PFSK-1 (cell line): ENCODE results near the gene RBM7.

Experiments used
- FOXP2 ChIP-seq: optimal IDR thresholded peaks from 2 replicates; pipeline ENCODE3; 2011; ENCODE audit warnings: borderline replicate concordance, control low read depth, inconsistent platforms; ENCODE audit not compliant: insufficient read depth; ENCODE audit errors: extremely low read length, extremely low read depth
- POLR2AphosphoS5 ChIP-seq: IDR thresholded peaks from 2 replicates; pipeline ENCODE4 v1.6.1; 2012; ENCODE audit warnings: low read depth, mild to moderate bottlenecking, control low read depth, low read length, moderate library complexity
- SIN3A ChIP-seq: IDR thresholded peaks from 2 replicates; pipeline ENCODE4 v1.6.1; 2012; ENCODE audit warnings: mild to moderate bottlenecking, low read length, moderate library complexity, borderline replicate concordance; ENCODE audit not compliant: insufficient read depth
- TAF1 ChIP-seq: IDR thresholded peaks from 2 replicates; pipeline ENCODE4 v1.6.1; 2012; ENCODE audit warnings: low read length, control low read depth, borderline replicate concordance; ENCODE audit not compliant: insufficient read depth
- TF ChIP-seq, protein P1 (sequence below), 2 experiments: IDR thresholded peaks; 2 replicates each; pipeline versions ENCODE4 v1.6.1 to v1.8.0; 2011 to 2012; ENCODE audit warnings: low read depth in 2 of 2, low read length in 2 of 2, control low read depth in 1 of 2, inconsistent platforms in 1 of 2, mild to moderate bottlenecking in 1 of 2, moderate library complexity in 1 of 2; ENCODE audit not compliant: insufficient read depth in 1 of 2

Gene RBM7

DNA sequence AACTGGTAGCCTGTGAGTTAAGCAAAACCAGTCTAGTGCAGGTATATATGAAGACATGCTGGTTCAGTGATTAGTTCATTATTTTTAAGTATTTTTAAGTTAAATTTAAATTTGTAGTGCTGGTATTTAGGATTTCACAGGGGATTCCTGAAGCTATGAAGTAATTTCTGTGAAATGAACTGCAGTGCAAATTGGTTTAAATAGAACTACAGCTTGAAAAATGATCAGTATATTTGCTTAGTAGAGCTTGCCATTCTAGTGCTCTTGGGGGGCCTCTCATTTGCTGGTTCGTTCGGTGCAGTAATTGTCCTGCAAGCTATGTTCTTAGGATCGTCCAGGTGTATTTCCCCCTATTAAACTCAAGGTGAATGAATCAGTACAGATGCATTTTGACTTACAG is 51.9 kb downstream of the RBM7 start:
- TF ChIP-seq SIN3A, result no peak
- TF ChIP-seq TAF1, result no peak
- TF ChIP-seq, protein P1, sequence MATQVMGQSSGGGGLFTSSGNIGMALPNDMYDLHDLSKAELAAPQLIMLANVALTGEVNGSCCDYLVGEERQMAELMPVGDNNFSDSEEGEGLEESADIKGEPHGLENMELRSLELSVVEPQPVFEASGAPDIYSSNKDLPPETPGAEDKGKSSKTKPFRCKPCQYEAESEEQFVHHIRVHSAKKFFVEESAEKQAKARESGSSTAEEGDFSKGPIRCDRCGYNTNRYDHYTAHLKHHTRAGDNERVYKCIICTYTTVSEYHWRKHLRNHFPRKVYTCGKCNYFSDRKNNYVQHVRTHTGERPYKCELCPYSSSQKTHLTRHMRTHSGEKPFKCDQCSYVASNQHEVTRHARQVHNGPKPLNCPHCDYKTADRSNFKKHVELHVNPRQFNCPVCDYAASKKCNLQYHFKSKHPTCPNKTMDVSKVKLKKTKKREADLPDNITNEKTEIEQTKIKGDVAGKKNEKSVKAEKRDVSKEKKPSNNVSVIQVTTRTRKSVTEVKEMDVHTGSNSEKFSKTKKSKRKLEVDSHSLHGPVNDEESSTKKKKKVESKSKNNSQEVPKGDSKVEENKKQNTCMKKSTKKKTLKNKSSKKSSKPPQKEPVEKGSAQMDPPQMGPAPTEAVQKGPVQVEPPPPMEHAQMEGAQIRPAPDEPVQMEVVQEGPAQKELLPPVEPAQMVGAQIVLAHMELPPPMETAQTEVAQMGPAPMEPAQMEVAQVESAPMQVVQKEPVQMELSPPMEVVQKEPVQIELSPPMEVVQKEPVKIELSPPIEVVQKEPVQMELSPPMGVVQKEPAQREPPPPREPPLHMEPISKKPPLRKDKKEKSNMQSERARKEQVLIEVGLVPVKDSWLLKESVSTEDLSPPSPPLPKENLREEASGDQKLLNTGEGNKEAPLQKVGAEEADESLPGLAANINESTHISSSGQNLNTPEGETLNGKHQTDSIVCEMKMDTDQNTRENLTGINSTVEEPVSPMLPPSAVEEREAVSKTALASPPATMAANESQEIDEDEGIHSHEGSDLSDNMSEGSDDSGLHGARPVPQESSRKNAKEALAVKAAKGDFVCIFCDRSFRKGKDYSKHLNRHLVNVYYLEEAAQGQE (IDR thresholded peaks at IDR 0.05; ENCODE audit: insufficient read depth in 1 of 2, low read depth in 2 of 2, low read length in 2 of 2), result no peak
- no peak for TF ChIP-seq FOXP2
- TF ChIP-seq POLR2AphosphoS5, result no peak
